Epithelial cell of esophagus (primary cell): Measurements from ENCODE around the gene FAM76B.

Experiments
- DNase-seq: peaks from one replicate; pipeline ENCODE4 v3.0.0; 2010; ENCODE audit warnings: low read depth
- H3K4me3 ChIP-seq: 2 replicates; pipeline ENCODE4 v1.5.1; 2011; ENCODE audit warnings: mild to moderate bottlenecking, low read length, control low read depth
- TF ChIP-seq, protein P1 (sequence below): IDR thresholded peaks from 2 replicates; pipeline ENCODE4 v1.5.1; 2011; ENCODE audit warnings: low read depth, mild to moderate bottlenecking, low read length, control low read depth, inconsistent platforms; ENCODE audit not compliant: insufficient read depth; ENCODE audit errors: missing control alignments

FAM76B gene

DNA sequence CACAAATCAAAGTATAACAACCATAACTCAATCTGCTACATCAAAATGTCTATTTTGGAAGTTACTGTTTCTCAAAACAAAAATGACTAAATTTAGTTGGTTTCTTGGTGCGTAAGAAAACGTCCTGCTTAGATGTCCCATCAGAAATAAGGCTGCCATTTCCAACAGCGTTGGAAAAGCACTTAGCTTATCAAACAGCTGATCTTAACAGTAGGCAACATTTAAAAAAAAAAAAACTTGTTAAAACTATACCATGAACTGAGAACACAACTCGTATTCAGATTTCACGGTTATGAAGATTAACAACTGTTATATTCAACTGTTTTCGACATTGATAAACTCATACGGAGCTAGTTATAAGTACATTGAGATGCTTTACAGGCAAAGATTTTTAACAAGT lies 3.1 kb upstream of the FAM76B start:
- DNase-seq = no peak
- H3K4me3 ChIP-seq = no peak overlapping the region
- TF ChIP-seq, protein P1, sequence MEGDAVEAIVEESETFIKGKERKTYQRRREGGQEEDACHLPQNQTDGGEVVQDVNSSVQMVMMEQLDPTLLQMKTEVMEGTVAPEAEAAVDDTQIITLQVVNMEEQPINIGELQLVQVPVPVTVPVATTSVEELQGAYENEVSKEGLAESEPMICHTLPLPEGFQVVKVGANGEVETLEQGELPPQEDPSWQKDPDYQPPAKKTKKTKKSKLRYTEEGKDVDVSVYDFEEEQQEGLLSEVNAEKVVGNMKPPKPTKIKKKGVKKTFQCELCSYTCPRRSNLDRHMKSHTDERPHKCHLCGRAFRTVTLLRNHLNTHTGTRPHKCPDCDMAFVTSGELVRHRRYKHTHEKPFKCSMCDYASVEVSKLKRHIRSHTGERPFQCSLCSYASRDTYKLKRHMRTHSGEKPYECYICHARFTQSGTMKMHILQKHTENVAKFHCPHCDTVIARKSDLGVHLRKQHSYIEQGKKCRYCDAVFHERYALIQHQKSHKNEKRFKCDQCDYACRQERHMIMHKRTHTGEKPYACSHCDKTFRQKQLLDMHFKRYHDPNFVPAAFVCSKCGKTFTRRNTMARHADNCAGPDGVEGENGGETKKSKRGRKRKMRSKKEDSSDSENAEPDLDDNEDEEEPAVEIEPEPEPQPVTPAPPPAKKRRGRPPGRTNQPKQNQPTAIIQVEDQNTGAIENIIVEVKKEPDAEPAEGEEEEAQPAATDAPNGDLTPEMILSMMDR = no peak

DNA sequence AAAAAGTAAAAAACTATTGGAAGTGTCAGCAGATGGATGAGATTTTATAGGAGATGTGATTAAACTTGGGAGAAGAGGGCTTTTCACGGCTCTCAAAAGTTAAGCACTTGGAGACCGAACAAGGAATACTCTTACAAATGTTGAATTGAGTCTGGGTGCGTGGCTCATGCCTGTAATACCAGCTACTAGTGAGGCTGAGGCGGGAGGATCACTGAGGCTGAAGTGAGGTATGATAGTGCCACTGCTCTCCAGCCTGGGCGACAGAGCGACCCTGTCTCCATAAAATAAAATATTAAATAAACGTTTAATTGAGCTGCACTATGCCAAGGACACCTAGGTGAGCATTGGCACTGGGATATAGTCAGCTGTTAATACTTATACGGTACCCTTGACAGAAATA lies 2.6 kb upstream of the FAM76B start:
- TF ChIP-seq, protein P1 = no peak
- no peak overlapping the region for H3K4me3 ChIP-seq
- no peak for DNase-seq

DNA sequence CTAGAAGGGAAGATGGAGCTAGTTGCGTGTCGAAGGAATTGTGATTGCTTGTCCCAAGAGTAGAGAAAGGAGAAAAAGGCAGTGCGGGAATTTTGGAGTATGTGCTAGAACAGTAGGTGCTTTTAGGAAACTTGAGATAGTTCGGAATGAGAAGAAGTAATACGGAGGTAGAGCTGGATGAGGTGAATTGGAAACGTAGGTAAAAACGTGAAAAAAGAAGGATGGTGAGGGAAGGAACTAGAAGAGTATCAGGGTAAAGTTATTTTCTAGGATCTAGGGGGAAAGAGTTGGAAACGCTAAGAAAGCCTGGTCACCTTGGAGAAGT lies 2.1 kb upstream of the FAM76B start:
- TF ChIP-seq, protein P1 = no peak
- H3K4me3 ChIP-seq = peak overlapping the region; percentile 97
- no peak for DNase-seq

DNA sequence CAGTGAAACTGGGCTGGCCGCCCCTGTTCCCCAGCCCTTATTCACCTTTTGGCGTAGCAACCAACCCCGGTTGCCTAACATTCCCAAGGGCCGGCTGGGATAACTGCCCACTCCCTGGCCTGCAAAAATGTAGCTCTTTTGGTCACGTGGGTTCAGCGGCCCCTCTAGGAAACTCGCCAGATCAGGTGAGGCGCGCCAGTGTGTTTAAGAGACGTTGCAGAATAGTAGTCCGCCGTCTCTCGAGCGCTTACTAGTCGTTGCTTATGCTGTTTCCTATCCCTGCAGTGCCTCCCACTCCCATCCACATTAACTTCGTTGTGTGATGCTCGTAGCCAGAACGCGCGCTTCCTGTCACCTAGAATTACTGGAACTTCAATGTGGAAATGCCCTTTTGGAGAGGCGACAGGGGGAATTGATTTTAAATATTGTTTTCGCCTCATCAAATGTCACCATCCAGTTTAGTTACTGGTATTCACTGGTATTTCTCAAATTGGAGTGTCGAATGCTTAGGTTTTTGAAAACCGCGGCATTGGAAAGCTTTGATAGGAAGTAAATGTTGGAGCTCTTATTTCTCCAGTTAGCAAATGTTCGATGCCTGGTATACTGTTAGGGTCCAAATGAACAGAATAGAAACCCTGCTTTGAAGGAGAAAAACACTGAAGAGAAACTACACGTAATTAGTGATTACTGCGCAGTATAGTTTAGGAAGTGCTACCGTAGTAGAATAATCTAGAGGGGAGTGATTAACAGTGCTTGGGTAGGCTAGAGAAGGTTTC lies 1.5 kb upstream of the FAM76B start:
- H3K4me3 ChIP-seq = peak overlapping the region; percentile 97
- TF ChIP-seq, protein P1 = no peak
- DNase-seq = peak; percentile 75

DNA sequence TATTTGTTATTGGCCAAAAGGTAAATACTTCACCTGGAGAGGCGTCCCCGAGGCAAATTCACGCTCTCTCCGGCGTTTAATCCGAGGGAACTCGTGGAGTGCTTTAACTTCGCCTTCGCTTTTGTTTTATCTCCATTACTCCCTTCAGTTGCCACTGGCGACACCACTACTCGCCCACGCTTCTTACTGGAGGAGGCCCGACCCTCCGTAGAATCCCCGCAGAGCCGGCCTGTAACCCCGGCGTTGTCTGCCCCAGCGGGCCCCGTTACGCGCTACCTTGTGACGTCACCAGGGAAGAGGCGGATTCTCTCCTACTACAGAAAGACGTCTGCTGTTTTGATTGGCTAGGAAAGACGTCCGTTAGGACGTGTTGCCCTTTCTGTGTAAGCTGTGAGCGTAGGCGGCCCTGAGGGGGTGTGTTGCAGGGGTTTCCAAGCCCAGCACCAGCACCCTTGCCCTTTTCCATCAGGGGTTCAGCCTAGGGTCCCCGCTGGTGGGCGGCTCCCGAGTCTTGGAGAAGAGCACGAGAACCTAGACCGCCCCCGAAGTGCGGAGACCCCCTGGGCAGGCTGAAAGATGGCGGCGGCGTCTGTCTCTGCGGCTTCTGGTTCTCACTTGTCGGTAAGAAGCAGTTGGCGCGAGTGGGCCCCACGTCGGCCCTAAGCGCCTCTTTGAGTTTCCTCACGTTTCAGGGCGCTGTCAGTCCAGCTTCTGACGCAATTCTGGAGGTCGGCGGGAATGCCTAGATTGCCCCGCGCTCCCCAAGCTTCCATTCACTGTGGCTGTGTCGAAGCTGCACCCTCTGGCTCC lies 746 bp upstream of the FAM76B start, which contains the start of gene CEP57:
TSS of gene CEP57 (plus strand) at position 376 of the 810 bp plus-strand sequence. CDS start at position 577, 201 bp downstream.
- peak; percentile 99 for DNase-seq
- H3K4me3 ChIP-seq = peak within 1 kb of the TSS; percentile 97
- TF ChIP-seq, protein P1 = no peak

DNA sequence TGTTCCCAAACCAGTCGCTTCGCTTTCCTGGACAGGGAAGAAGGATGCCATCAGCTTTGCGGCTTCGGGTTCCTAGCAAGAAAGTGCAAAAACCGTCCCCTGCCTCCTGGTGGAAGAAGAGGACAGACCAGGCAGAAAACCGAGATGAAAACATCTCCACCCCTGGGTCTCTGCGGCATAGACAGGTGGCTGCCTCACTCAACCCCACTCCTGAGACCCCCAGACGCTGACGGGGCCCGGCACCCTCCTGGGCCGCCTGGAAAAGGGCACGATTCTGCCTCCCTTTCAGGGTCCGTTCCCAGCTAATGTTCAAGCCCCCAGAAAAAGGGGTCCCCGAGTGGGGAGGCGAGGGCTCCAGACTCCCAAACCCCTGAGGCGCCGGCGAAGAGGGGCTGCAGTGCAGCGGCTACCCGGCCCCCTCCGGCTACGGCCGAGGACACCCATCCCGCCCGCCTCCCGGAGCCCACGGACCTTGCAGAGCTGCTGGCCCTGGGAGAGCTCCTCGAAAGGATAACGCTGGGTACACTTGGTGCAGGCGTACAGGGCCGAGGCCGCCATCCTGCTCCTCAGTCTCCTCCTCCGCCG lies 569 bp downstream of the FAM76B start:
- peak overlapping the region; percentile 97 for H3K4me3 ChIP-seq
- DNase-seq = peak; percentile 28
- TF ChIP-seq, protein P1 = peak; percentile 32
